Endothelial cell of umbilical vein (primary cell): ENCODE results near the gene KIAA1671.
"Not testable (repeated sequence)": the region's sequence is repeated elsewhere in the genome, so short reads cannot be mapped to it uniquely, and the experiment has no call there.

Experiments used
- EZH2 ChIP-seq: IDR thresholded peaks from 2 replicates; pipeline ENCODE4 v1.6.1; 2012; ENCODE audit warnings: borderline replicate concordance, low read depth, mild to moderate bottlenecking, moderate library complexity, low read length, inconsistent platforms; ENCODE audit not compliant: severe bottlenecking
- POLR2A ChIP-seq: IDR thresholded peaks from 2 replicates; pipeline ENCODE4 v1.6.1; 2012; ENCODE audit warnings: low read depth, mild to moderate bottlenecking, control low read depth, low read length
- POLR2AphosphoS5 ChIP-seq: IDR thresholded peaks from 2 replicates; pipeline ENCODE4 v1.6.1; 2012; ENCODE audit warnings: low read depth, mild to moderate bottlenecking, control low read depth, low read length, moderate library complexity; ENCODE audit not compliant: insufficient read depth
- TF ChIP-seq, protein P1 (sequence below), 2 donors: IDR thresholded peaks; 1 replicate in 1 of 2; 2 replicates in 1 of 2; pipeline ENCODE4 v1.5.1; 2011; ENCODE audit warnings: low read length in 2 of 2, mild to moderate bottlenecking in 2 of 2, moderate library complexity in 2 of 2, control low read depth in 1 of 2, inconsistent platforms in 1 of 2, low read depth in 1 of 2; ENCODE audit not compliant: insufficient read depth in 1 of 2; ENCODE audit errors: extremely low read depth in 1 of 2

- TF ChIP-seq, protein P1, sequence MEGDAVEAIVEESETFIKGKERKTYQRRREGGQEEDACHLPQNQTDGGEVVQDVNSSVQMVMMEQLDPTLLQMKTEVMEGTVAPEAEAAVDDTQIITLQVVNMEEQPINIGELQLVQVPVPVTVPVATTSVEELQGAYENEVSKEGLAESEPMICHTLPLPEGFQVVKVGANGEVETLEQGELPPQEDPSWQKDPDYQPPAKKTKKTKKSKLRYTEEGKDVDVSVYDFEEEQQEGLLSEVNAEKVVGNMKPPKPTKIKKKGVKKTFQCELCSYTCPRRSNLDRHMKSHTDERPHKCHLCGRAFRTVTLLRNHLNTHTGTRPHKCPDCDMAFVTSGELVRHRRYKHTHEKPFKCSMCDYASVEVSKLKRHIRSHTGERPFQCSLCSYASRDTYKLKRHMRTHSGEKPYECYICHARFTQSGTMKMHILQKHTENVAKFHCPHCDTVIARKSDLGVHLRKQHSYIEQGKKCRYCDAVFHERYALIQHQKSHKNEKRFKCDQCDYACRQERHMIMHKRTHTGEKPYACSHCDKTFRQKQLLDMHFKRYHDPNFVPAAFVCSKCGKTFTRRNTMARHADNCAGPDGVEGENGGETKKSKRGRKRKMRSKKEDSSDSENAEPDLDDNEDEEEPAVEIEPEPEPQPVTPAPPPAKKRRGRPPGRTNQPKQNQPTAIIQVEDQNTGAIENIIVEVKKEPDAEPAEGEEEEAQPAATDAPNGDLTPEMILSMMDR (IDR thresholded peaks at IDR 0.05; ENCODE audit: extremely low read depth in 1 of 2, insufficient read depth in 1 of 2, low read depth in 1 of 2, low read length in 2 of 2), result not testable (repeated sequence)
- TF ChIP-seq POLR2A, POLR2AphosphoS5, EZH2: not testable (repeated sequence)
Observed at GRCh38 chr22:25233706-25234105, 281.2 kb downstream of the KIAA1671 start.
